Epithelial cell of proximal tubule (primary cell): ENCODE measurements around the gene PARVA. TPM values are rescaled to one million over a fixed set of nuclear protein-coding genes. Genes with fewer than 3 reads are reported as not detected.

Experiments used
- DNase-seq: peaks from one replicate; pipeline ENCODE4 v3.0.0-alpha.2; 2011; ENCODE audit warnings: low read depth
- H3K4me3 ChIP-seq: 2 replicates; pipeline ENCODE4 v1.5.1; 2011; ENCODE audit warnings: low read depth, mild to moderate bottlenecking, low read length
- total RNA-seq: library from RNA; depleted of rRNA; stranded (reverse); fragments of >200 nt; gene quantifications from 2 replicates; pipeline ENCODE4 v1.2.3, GENCODE V29; 2015
- TF ChIP-seq, protein P1 (sequence below): conservative IDR thresholded peaks from 2 replicates; pipeline ENCODE4 v1.5.1; 2012; ENCODE audit warnings: low read depth, mild to moderate bottlenecking, low read length

PARVA gene
- total RNA-seq, 1 donor from 2014 or later: 32.6 TPM

DNA sequence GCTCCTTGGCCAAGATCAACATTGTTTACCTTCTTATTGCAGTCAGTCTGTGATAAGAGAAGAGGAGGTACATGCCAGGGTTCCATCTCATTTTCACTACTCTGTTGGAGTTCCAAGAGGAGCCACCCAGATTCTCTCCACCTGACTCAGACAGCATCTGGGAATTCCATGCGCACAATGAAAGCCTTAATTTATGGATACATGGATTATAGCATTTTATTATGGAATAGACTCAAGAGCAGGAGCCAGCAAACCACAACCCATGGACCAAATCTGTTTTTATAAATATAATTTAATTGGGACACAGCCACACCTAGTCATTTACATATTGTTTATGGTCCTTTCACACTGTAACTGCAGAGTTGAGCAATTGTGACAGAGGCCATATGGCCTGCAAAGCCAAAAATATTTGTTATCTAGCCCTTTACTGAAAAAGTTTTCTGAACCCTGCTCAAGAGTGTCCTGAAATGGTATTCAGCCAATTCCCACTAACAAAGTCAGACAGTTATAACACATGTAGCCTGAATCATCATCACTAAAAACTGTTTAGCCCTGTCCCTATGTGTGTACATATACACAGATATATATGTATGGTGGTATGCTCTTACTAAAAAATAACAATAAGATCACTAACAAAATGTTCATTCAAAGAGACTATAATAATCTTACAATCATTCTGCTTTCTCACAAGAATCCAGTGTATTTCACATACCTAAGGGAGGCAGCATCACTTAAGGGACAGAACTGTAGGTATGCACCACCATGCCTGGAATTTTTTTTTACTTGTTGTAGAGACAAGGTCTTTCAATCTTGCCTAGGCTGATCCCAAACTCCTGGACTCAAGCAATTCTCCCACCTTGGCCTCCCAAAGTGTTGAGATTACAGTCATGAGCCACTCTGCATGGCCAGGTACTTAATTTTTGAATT, 192.4 kb downstream of the PARVA start:
- TF ChIP-seq, protein P1, sequence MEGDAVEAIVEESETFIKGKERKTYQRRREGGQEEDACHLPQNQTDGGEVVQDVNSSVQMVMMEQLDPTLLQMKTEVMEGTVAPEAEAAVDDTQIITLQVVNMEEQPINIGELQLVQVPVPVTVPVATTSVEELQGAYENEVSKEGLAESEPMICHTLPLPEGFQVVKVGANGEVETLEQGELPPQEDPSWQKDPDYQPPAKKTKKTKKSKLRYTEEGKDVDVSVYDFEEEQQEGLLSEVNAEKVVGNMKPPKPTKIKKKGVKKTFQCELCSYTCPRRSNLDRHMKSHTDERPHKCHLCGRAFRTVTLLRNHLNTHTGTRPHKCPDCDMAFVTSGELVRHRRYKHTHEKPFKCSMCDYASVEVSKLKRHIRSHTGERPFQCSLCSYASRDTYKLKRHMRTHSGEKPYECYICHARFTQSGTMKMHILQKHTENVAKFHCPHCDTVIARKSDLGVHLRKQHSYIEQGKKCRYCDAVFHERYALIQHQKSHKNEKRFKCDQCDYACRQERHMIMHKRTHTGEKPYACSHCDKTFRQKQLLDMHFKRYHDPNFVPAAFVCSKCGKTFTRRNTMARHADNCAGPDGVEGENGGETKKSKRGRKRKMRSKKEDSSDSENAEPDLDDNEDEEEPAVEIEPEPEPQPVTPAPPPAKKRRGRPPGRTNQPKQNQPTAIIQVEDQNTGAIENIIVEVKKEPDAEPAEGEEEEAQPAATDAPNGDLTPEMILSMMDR: no peak
- H3K4me3 ChIP-seq: no peak overlapping the region
- no peak for DNase-seq

DNA sequence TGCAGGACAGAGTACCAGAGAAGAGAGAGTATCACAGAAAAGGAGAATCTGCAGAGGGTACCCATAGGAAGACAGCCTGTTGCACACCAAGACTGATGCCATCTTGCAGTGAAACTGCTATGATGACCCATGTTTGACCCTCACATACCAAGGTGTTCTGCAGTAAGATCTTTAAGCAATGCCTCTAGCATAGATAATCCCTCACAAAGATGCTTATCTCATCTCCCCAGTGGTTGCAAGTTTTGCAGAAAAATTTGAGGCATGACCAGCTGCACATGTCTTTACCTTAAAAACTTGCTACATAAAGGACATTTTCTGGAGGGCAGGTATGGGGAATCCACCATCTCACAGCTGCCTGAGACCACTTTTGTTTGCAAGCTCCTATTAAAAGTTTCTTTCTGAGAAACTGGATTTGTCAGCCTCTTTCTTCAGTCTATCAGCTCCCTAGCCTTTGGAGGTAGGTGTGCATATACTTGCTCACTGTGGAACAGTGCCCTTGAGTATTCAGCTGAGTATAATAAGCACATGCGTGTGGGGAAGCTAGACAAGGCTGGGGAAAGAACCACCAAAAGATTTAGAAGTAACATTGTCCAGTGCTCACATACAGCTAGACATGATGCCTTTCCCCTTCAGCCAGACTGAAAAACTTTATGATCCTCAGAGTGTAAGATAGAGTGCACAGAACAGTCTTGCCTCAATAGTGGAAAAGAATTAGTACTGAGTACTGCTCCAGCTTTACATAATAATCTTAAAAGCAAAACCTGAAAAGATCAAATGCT, 196.5 kb downstream of the PARVA start:
- H3K4me3 ChIP-seq: no peak overlapping the region
- no peak for DNase-seq
- TF ChIP-seq, protein P1: no peak

DNA sequence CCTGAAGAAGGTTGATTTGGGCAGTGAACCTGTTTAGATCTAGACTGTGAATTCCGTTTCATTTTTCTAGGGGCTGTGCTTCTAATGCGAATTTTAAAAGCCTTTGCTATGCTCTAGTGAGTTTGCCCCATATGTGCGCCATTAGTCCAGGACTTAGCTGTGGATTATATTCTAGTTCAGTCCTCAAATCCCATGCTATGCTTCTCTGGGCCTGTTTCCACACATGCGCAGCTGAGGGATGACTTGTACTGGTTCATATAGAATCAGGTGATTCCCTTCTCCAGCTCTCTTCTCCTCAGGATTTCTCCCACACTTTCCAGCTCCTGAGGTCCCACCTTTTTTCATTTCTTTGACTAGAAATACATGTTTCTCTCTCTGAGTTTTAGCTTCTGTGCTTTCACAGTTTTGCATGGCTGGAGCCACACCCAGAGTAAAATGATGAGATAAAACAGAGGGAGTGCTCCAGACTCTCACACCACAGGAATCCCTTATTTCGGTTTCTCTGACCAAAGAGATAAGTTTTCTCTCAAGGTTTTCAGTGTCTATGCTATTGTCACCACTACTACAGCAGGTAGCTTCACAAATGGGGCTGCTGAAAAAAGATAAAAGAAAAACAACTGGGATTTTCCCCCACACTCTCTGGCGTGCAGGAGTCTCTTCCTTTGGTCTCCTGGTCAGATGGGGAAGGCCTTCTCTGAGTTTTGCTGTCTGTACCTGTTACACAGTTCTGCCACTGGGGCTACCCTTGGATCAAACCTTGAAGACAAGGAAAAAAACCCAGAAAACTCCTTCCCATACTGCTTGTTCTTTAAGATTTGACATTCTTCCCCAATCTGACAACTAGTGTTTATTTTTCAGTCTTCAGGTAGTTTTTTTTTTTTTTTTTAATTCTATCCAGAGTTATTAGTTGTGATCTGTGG, 200.6 kb downstream of the PARVA start:
- no peak overlapping the region for H3K4me3 ChIP-seq
- TF ChIP-seq, protein P1: peak; percentile 25
- no peak for DNase-seq

DNA sequence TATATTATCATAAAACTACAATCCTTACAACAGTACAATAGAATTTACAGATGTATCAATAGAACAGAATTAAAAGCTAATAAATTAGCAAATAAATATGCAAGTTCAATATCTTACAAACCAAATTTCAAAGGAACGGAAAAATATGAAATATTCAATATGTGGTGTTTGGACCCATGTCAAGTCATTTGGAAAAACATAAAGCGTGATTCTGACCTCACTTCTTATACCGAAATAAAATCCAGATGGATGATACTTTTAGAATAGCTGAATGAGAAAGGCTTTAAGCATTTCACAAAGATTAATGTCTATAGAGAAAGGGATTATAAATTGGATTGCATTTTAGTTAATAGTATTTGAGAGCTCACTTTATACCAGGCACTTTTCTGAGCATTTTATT, 204.0 kb downstream of the PARVA start:
- TF ChIP-seq, protein P1: no peak

DNA sequence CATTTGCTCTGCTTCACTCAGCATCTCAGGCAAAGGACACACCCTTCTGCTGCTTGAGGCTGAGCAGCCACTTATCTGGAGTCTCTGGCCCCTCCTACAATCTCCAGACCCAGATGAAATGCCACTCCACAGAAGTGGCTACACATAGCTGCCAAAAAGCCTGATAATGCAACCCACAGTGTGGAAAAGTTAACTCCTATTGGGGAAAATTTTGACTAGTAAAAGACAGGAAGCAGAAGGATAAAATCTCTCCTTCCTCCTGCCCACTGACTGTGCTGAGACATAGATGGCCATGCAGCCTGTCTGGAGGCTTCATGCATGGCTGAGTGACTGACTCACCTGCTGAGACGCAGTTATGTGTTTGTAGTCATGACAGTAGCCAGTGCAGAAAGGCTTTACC, 204.6 kb downstream of the PARVA start:
- no peak overlapping the region for H3K4me3 ChIP-seq
- DNase-seq: peak; percentile 82
- TF ChIP-seq, protein P1: no peak

More for the DNA sequence above, 204.0 kb downstream of the PARVA start:
- H3K4me3 ChIP-seq: no peak overlapping the region
- DNase-seq: no peak
